MM.1S (cell line): ENCODE data around the gene ANXA11.
"Not testable (repeated sequence)": the region's sequence is repeated elsewhere in the genome, so short reads cannot be mapped to it uniquely, and the experiment has no call there.

Experiments
- DNase-seq: peaks from one replicate; pipeline ENCODE4 v3.0.0-alpha.2; 2015
- H2AFZ ChIP-seq: fragments of 300-600 bp; sonication (generic); 2 replicates; pipeline ENCODE4 v1.6.0; 2016; ENCODE audit warnings: antibody characterized with exemption, low read length
- H3F3A ChIP-seq: fragments of 300-600 bp; sonication (generic); 2 replicates; pipeline ENCODE4 v1.6.1; 2016; ENCODE audit warnings: mild to moderate bottlenecking, antibody characterized with exemption, low read length, moderate library complexity, mixed read lengths; ENCODE audit not compliant: insufficient read depth
- H3K27ac ChIP-seq: fragments of 300-600 bp; sonication (generic); 2 replicates; pipeline ENCODE4 v1.5.1; 2016; ENCODE audit warnings: mild to moderate bottlenecking, low read length
- H3K27me3 ChIP-seq: fragments of 300-600 bp; sonication (generic); replicated peaks from 2 replicates; pipeline ENCODE4 v1.6.0; 2016; ENCODE audit warnings: low read length; ENCODE audit not compliant: insufficient read depth
- H3K36me3 ChIP-seq: fragments of 300-600 bp; sonication (generic); replicated peaks from 2 replicates; pipeline ENCODE4 v1.6.1; 2016; ENCODE audit warnings: mild to moderate bottlenecking, low read length, mixed read lengths; ENCODE audit not compliant: insufficient read depth
- H3K4me1 ChIP-seq: fragments of 300-600 bp; sonication (generic); 2 replicates; pipeline ENCODE4 v1.6.1; 2016; ENCODE audit warnings: low read length, mixed read lengths
- H3K4me2 ChIP-seq: fragments of 300-600 bp; sonication (generic); 2 replicates; pipeline ENCODE4 v1.6.0; 2016; ENCODE audit warnings: low read depth, low read length
- H3K4me3 ChIP-seq: fragments of 300-600 bp; sonication (generic); 2 replicates; pipeline ENCODE4 v1.5.1; 2016; ENCODE audit warnings: low read length, mixed read lengths
- H3K79me2 ChIP-seq: fragments of 300-600 bp; sonication (generic); 2 replicates; pipeline ENCODE4 v1.6.1; 2016; ENCODE audit warnings: mixed run types, low read length, mixed read lengths
- H3K9ac ChIP-seq: fragments of 300-600 bp; sonication (generic); 2 replicates; pipeline ENCODE4 v1.6.1; 2016; ENCODE audit warnings: low read length, mixed read lengths
- H3K9me2 ChIP-seq: fragments of 300-600 bp; sonication (generic); replicated peaks from 2 replicates; pipeline ENCODE4 v1.6.1; 2016; ENCODE audit warnings: mild to moderate bottlenecking, low read length, mixed read lengths; ENCODE audit not compliant: insufficient read depth
- H3K9me3 ChIP-seq: fragments of 300-600 bp; sonication (generic); replicated peaks from 2 replicates; pipeline ENCODE4 v1.6.1; 2016; ENCODE audit warnings: mild to moderate bottlenecking, low read length, mixed read lengths; ENCODE audit not compliant: insufficient read depth
- H4K20me1 ChIP-seq: fragments of 300-600 bp; sonication (generic); 2 replicates; pipeline ENCODE4 v1.6.1; 2016; ENCODE audit warnings: mild to moderate bottlenecking, low read length, moderate library complexity, mixed read lengths; ENCODE audit not compliant: insufficient read depth
- EZH2 ChIP-seq: fragments of 300-600 bp; sonication (generic); optimal IDR thresholded peaks from 2 replicates; pipeline ENCODE3; 2017; ENCODE audit warnings: low read depth, mild to moderate bottlenecking, antibody characterized with exemption, low read length, mixed read lengths
- EZH2phosphoT487 ChIP-seq: fragments of 300-600 bp; sonication (generic); IDR thresholded peaks from 2 replicates; pipeline ENCODE4 v1.6.1; 2018; ENCODE audit warnings: antibody characterized with exemption, low read length
- TF ChIP-seq, protein P1 (sequence below): fragments of 300-600 bp; sonication (generic); IDR thresholded peaks from 2 replicates; pipeline ENCODE4 v1.5.1; 2016; ENCODE audit warnings: antibody characterized with exemption, low read length, mixed read lengths

ANXA11 gene

DNA sequence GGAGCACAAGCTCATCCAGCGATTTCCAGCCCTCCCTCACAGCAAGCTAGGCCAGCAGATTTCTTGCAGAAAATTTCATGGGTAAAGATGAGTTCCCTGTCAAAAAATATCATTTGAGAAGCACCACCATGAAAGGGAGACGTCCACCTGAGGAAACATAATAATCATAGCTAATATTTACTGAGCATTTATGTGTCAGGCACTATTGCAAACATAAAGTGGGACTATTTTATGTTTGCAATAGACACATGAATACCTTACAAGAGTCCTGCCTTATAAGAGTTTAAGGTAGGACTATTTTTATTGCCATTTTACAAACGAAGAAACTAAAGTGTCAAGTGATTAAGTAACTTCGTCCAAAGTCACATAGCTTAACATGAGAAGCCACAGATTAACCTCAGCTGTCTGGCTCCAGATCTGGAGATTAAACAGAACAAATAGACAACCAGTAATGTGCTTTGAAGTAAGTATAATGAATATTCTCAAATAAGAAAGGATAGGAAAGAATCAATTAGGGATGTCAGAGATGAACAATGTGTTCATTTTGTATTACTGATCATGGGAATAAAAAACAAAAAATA is 7.3 kb upstream of the ANXA11 start:
- H3K4me1 ChIP-seq, H4K20me1 ChIP-seq, H3K9me3 ChIP-seq, H3K27ac ChIP-seq, H3K4me3 ChIP-seq, H3K9me2 ChIP-seq, H3K4me2 ChIP-seq, H3K79me2 ChIP-seq, H3K27me3 ChIP-seq, H2AFZ ChIP-seq, H3F3A ChIP-seq, DNase-seq, H3K36me3 ChIP-seq, H3K9ac ChIP-seq: not testable (repeated sequence)

DNA sequence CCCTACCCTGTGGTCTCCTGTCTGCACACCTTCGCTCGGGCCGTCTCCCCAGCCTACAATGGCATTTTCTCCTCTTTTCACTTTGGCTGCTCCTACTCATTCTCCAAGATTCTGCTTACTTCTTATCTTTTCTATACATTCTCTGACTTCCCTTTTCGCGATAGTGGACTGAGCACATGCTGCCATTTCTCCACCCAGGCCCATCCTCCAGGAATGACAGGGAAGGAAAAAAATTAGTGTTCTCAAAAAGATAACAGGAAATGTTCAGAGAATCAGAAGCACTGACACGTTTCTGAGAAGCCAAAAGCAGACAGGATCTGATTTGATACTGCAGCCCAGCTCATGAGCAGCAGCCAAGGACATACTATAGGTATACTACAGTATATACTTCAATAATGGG is 6.4 kb upstream of the ANXA11 start:
- Histone ChIP-seq H3K79me2 (no peaks in the 10 kb centered on the region), H3K9me3 (no peaks in the 10 kb centered on the region), H3K4me3 (no peak overlapping the region), H3K27me3 (no peaks in the 10 kb centered on the region), H4K20me1 (no peaks in the 10 kb centered on the region), H3K4me2 (no peak overlapping the region), H2AFZ (no peak overlapping the region), H3K4me1 (no peaks in the 10 kb centered on the region), H3K9me2 (no peaks in the 10 kb centered on the region), H3K36me3 (no peaks in the 10 kb centered on the region), H3K27ac (no peak overlapping the region), H3K9ac (no peak overlapping the region), H3F3A (no peaks in the 10 kb centered on the region)
- no peak for DNase-seq
- TF ChIP-seq EZH2, result no peak
- TF ChIP-seq, protein P1, sequence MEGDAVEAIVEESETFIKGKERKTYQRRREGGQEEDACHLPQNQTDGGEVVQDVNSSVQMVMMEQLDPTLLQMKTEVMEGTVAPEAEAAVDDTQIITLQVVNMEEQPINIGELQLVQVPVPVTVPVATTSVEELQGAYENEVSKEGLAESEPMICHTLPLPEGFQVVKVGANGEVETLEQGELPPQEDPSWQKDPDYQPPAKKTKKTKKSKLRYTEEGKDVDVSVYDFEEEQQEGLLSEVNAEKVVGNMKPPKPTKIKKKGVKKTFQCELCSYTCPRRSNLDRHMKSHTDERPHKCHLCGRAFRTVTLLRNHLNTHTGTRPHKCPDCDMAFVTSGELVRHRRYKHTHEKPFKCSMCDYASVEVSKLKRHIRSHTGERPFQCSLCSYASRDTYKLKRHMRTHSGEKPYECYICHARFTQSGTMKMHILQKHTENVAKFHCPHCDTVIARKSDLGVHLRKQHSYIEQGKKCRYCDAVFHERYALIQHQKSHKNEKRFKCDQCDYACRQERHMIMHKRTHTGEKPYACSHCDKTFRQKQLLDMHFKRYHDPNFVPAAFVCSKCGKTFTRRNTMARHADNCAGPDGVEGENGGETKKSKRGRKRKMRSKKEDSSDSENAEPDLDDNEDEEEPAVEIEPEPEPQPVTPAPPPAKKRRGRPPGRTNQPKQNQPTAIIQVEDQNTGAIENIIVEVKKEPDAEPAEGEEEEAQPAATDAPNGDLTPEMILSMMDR, result no peak
- TF ChIP-seq EZH2phosphoT487, result no peak

DNA sequence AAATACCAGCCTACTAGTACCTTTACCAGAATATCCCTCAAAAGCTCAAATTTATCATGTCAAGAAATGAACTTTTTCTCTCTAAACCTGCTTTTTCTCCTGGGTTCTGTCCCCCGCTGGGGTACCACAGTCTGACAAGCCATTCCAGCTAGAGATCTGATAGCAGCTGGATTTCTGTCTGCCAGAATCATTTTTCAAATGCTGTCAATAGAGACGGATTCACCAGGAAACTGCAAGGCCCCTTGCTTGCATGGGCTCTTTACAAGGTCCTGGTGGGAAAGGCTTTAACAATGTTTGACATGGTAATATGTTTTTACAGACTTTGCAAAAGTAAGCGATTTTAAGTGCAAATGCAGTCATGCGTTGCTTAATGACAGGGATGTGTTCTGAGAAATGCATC is 4.9 kb upstream of the ANXA11 start:
- Histone ChIP-seq H3K27ac (no peak overlapping the region), H3K9me2 (no peaks in the 10 kb centered on the region), H3K9ac (no peak overlapping the region), H3K36me3 (no peaks in the 10 kb centered on the region), H2AFZ (no peak overlapping the region), H3F3A (no peaks in the 10 kb centered on the region), H3K4me1 (0 out of 2 replicates have a peak, but pooled peaks cover 6% of the 10 kb centered on the region), H3K79me2 (peaks cover 1% of the 10 kb centered on the region), H3K4me2 (no peak overlapping the region), H3K9me3 (no peaks in the 10 kb centered on the region), H3K27me3 (no peaks in the 10 kb centered on the region), H4K20me1 (no peaks in the 10 kb centered on the region), H3K4me3 (no peak overlapping the region)
- TF ChIP-seq EZH2phosphoT487 (no peak), EZH2 (no peak)
- TF ChIP-seq, protein P1, result no peak
- DNase-seq, result no peak

DNA sequence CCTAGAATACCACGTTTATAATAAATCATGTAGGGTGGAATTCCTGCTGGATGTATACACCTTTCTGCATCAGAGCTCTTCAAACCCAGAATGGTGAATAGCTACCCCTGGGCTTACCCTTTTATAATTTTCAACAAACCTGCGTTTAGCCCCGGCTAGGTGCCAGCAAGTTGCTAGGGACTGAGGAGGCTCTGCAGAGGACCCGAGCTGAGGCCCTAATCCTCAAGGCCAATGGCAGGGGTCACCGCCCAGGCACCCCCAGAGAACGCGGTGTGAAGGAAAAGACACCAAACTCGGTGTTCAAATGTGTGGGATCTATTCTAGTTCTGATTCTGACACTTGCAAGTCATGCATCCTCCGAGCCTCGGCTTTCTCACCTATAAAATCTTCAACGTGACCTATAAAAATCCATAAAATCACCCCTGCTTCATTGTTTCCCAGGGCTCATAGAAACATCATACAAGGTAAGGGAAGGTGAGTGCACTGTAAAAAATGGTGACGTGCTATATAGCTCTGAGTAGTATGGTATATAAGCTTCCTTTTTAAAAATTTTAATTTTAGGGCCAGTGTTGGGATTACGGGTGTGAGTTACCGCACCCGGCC is 2.5 kb upstream of the ANXA11 start:
- no peaks in the 10 kb centered on the region for H3K27me3 ChIP-seq
- no peak overlapping the region for H2AFZ ChIP-seq
- no peaks in the 10 kb centered on the region for H3K9me3 ChIP-seq
- H3K79me2 ChIP-seq, result peaks cover 25% of the 10 kb centered on the region
- H3K27ac ChIP-seq, result no peak overlapping the region
- no peaks in the 10 kb centered on the region for H3K9me2 ChIP-seq
- H3K4me3 ChIP-seq, result no peak overlapping the region
- H3K36me3 ChIP-seq, result no peaks in the 10 kb centered on the region
- H3K9ac ChIP-seq, result no peak overlapping the region
- no peak for DNase-seq
- TF ChIP-seq, protein P1, result no peak
- no peak for TF ChIP-seq EZH2
- no peak for TF ChIP-seq EZH2phosphoT487
- 0 out of 2 replicates have a peak, but pooled peaks cover 6% of the 10 kb centered on the region for H3K4me1 ChIP-seq
- no peak overlapping the region for H3K4me2 ChIP-seq
- H3F3A ChIP-seq, result peaks cover 19% of the 10 kb centered on the region
- no peaks in the 10 kb centered on the region for H4K20me1 ChIP-seq
